Keratinocyte (primary cell): Measurements from ENCODE around the gene CNGA4. TPM values are rescaled to one million over a fixed set of nuclear protein-coding genes. Genes with fewer than 3 reads are reported as not detected.

ENCODE experiments used
- DNase-seq: peaks from one replicate; pipeline ENCODE4 v3.0.0-alpha.2; 2011; ENCODE audit warnings: low read depth, missing footprints, low spot score
- FAIRE-seq: peaks from 2 replicates; lab custom pipeline; 2011; peaks lifted over from hg19 to GRCh38; lab: Jason Lieb, UNC
- H2AFZ ChIP-seq: 2 replicates; pipeline ENCODE4 v1.6.0; 2012; ENCODE audit warnings: low read length, control low read depth, inconsistent platforms; ENCODE audit not compliant: control insufficient read depth
- H3K27ac ChIP-seq: 2 replicates; pipeline ENCODE4 v1.5.1; 2011; ENCODE audit warnings: low read length; ENCODE audit not compliant: control insufficient read depth, insufficient read depth
- H3K27me3 ChIP-seq: 3 replicates; pipeline ENCODE4 v1.6.0; 2011; ENCODE audit warnings: low read length; ENCODE audit not compliant: control insufficient read depth, insufficient read depth; ENCODE audit errors: extremely low read depth
- H3K36me3 ChIP-seq, 2 experiments: 2 replicates in 1 of 2; 3 replicates in 1 of 2; pipeline ENCODE4 v1.5.1; 2011; ENCODE audit warnings: low read length in 2 of 2, mild to moderate bottlenecking in 1 of 2; ENCODE audit not compliant: control insufficient read depth in 2 of 2, insufficient read depth in 2 of 2; ENCODE audit errors: extremely low read depth in 1 of 2
- H3K4me1 ChIP-seq: 3 replicates; pipeline ENCODE4 v1.5.1; 2011; ENCODE audit warnings: low read length; ENCODE audit not compliant: control insufficient read depth, insufficient read depth; ENCODE audit errors: extremely low read depth
- H3K4me2 ChIP-seq: 3 replicates; pipeline ENCODE4 v1.6.0; 2011; ENCODE audit warnings: low read depth, low read length; ENCODE audit not compliant: control insufficient read depth, insufficient read depth; ENCODE audit errors: extremely low read depth
- H3K4me3 ChIP-seq, 3 experiments: fragments of 200-600 bp in 1 of 3; sonication (generic) in 1 of 3; 2 replicates in 2 of 3; 3 replicates in 1 of 3; pipeline ENCODE4 v1.5.1; 2011 to 2016; ENCODE audit warnings: low read length in 3 of 3, mild to moderate bottlenecking in 3 of 3, control low read depth in 2 of 3, inconsistent platforms in 1 of 3, low read depth in 1 of 3, mixed read lengths in 1 of 3, mixed run types in 1 of 3, moderate library complexity in 1 of 3; ENCODE audit not compliant: control insufficient read depth in 2 of 3, insufficient read depth in 2 of 3; ENCODE audit errors: extremely low read depth in 1 of 3
- H3K79me2 ChIP-seq: 2 replicates; pipeline ENCODE4 v1.6.0; 2012; ENCODE audit warnings: low read length; ENCODE audit not compliant: control insufficient read depth, insufficient read depth
- H3K9ac ChIP-seq: 3 replicates; pipeline ENCODE4 v1.6.0; 2011; ENCODE audit warnings: low read length; ENCODE audit not compliant: control insufficient read depth, insufficient read depth; ENCODE audit errors: extremely low read depth
- H3K9me1 ChIP-seq: 3 replicates; pipeline ENCODE4 v1.6.0; 2011; ENCODE audit warnings: low read length; ENCODE audit not compliant: control insufficient read depth, insufficient read depth; ENCODE audit errors: extremely low read depth
- H3K9me3 ChIP-seq: 2 replicates; pipeline ENCODE4 v1.5.1; 2012; ENCODE audit warnings: low read depth, low read length; ENCODE audit not compliant: control insufficient read depth
- H4K20me1 ChIP-seq: 3 replicates; pipeline ENCODE4 v1.6.0; 2011; ENCODE audit warnings: low read length; ENCODE audit not compliant: control insufficient read depth, insufficient read depth; ENCODE audit errors: extremely low read depth
- CTCF ChIP-seq, 3 experiments: IDR thresholded peaks in 1 of 3; conservative IDR thresholded peaks in 1 of 3; optimal IDR thresholded peaks in 1 of 3; 2 replicates in 2 of 3; 3 replicates in 1 of 3; pipeline versions ENCODE3 to v1.5.1; 2011; ENCODE audit warnings: low read length in 3 of 3, mild to moderate bottlenecking in 3 of 3, moderate library complexity in 2 of 3, control low read depth in 1 of 3, inconsistent platforms in 1 of 3; ENCODE audit not compliant: insufficient read depth in 2 of 3; ENCODE audit errors: extremely low read depth in 1 of 3
- EZH2 ChIP-seq: IDR thresholded peaks from one replicate; pipeline ENCODE4 v1.6.1; 2012; ENCODE audit warnings: inconsistent platforms, mild to moderate bottlenecking, low read length, moderate library complexity
- dilution Hi-C: fragments of 300-500 bp; cut with MboI; formaldehyde crosslinking; loops from one replicate; pipeline ENCODE4 v1.7.0; 2020; ENCODE audit warnings: low sequenced_read_pairs; ENCODE audit not compliant: extremely low pct_ligation_motif_present
- polyA plus RNA-seq, 5 experiments: library from polyadenylated mRNA; depleted of rRNA in 3 of 5; stranded (reverse) in 3 of 5; stranded (forward) in 1 of 5; unstranded in 1 of 5; fragments of >200 nt; gene quantifications; 1 replicate in 1 of 5; 2 replicates in 3 of 5; 3 replicates in 1 of 5; pipeline versions ENCODE4 v1.2.1 to v1.2.3, GENCODE V29; 2011 to 2012; ENCODE audit warnings: missing spikeins in 2 of 5, low read depth in 1 of 5, low replicate concordance in 1 of 5

Gene CNGA4
- polyA plus RNA-seq, 1 donor (not counting 4 experiments of a cell fraction or from before 2014, with no cell fraction given): 0.09 TPM

GRCh38 chr11:6205366-6205765 lies 33.5 kb upstream of the CNGA4 start, which contains the start of gene C11orf42:
C11orf42 (plus strand) TSS chr11:6205557; CDS start chr11:6205616, 59 bp downstream.
- no peak for FAIRE-seq
- Histone ChIP-seq H3K9me3 (no peaks in the 10 kb centered on the region), H3K79me2 (no peaks in the 10 kb centered on the region), H3K9me1 (no peaks in the 10 kb centered on the region), H3K27me3 (no peaks in the 10 kb centered on the region), H3K9ac (no peak within 1 kb of the TSS), H4K20me1 (no peaks in the 10 kb centered on the region), H2AFZ (no peak within 1 kb of the TSS), H3K4me1 (no peaks in the 10 kb centered on the region), H3K27ac (no peak within 1 kb of the TSS), H3K4me2 (no peak within 1 kb of the TSS), H3K36me3 (peaks cover 4 to 8% of the 10 kb centered on the region in 2 experiments), H3K4me3 (no peak within 1 kb of the TSS)
- no peak for DNase-seq
- TF ChIP-seq EZH2 (no peak), CTCF (optimal IDR thresholded peaks at IDR 0.05 in 1 of 3, IDR thresholded peaks at IDR 0.05 in 1 of 3, conservative IDR thresholded peaks at IDR 0.05 in 1 of 3; ENCODE audit: extremely low read depth in 1 of 3, insufficient read depth in 2 of 3, low read length in 3 of 3) (no peak)
- dilution Hi-C loops: no loop called here

GRCh38 chr11:6206456-6207180 lies 32.3 kb upstream of the CNGA4 start:
- no peak for FAIRE-seq
- H3K36me3 ChIP-seq: peaks cover 8% of the 10 kb centered on the region in 2 experiments

More at GRCh38 chr11:6206456-6207180, 32.3 kb upstream of the CNGA4 start:
- Histone ChIP-seq H3K9me3 (no peaks in the 10 kb centered on the region), H3K4me3 (no peak overlapping the region), H3K4me2 (no peak overlapping the region), H3K9ac (no peak overlapping the region), H3K79me2 (no peaks in the 10 kb centered on the region), H3K4me1 (no peaks in the 10 kb centered on the region), H3K27ac (no peak overlapping the region), H2AFZ (no peak overlapping the region), H4K20me1 (no peaks in the 10 kb centered on the region), H3K27me3 (no peaks in the 10 kb centered on the region), H3K9me1 (no peaks in the 10 kb centered on the region)
- TF ChIP-seq CTCF (optimal IDR thresholded peaks at IDR 0.05 in 1 of 3, IDR thresholded peaks at IDR 0.05 in 1 of 3, conservative IDR thresholded peaks at IDR 0.05 in 1 of 3; ENCODE audit: extremely low read depth in 1 of 3, insufficient read depth in 2 of 3, low read length in 3 of 3) (no peak), EZH2 (no peak)
- dilution Hi-C loops: no loop called here
- no peak for DNase-seq
